GM21737 (cell line): ENCODE results near the gene KNOP1.
"Not testable (repeated sequence)": the region's sequence is repeated elsewhere in the genome, so short reads cannot be mapped to it uniquely, and the experiment has no call there.

Experiments
- ATAC-seq: cut with Tn5 transposase; IDR thresholded peaks from one replicate; pipeline ENCODE4 v1.9.1; 2021; ENCODE audit warnings: mild to moderate bottlenecking, moderate library complexity; ENCODE audit not compliant: unreplicated experiment

The KNOP1 gene

DNA sequence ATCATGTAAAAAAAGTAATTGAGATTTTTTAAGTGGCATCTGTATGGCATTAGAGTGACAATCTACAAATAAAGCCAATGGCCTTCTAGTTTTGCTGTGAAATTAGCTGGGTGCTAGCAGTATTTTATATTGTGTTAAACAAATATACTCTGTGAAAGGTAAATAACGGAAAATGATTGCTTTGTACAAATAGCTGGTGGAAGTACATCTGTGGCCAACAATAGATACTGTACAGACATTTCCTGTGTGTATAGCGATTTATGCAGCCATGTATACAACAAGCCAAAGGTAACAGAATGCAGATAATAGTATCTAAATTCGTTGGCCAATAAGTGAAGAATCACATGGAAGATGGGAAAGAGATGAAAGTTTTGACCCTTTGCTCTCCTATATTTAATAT is 26.6 kb upstream of the KNOP1 start:
- no peak for ATAC-seq

DNA sequence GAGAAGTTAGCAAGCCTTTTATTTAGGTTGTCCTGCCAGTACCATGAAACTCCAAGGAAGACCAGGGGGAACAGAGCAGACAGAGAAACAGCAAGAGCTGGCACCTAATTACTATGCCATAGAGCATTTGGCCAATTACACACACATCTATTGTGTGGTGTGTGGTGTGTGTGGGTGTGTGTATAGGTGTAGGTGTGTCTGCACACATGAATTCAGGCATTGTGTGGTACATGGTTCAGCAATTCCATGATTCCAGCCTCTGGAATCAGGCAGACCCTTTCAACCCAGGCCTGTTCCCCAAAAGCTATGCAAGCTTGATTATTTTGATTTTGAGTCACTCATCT is 25.8 kb upstream of the KNOP1 start:
- ATAC-seq = no peak

DNA sequence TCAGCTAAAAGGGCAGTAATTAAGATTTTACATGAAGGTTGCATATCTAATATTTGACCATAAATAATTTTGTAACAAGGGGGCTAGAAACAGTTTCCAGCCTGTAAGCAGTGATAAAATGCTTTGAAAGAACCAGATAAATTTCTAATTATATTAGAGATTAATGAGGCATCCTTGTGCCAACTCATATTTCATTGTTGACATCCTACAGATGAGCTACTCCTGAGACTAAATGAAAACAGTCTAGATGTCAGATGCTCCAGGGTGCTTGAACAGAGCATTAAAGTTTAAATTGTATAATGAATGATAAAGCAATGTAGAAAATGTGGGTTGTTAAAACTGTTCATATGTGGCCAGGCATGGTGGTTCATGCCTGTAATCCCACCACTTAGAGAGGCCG is 23.3 kb upstream of the KNOP1 start:
- ATAC-seq = no peak

DNA sequence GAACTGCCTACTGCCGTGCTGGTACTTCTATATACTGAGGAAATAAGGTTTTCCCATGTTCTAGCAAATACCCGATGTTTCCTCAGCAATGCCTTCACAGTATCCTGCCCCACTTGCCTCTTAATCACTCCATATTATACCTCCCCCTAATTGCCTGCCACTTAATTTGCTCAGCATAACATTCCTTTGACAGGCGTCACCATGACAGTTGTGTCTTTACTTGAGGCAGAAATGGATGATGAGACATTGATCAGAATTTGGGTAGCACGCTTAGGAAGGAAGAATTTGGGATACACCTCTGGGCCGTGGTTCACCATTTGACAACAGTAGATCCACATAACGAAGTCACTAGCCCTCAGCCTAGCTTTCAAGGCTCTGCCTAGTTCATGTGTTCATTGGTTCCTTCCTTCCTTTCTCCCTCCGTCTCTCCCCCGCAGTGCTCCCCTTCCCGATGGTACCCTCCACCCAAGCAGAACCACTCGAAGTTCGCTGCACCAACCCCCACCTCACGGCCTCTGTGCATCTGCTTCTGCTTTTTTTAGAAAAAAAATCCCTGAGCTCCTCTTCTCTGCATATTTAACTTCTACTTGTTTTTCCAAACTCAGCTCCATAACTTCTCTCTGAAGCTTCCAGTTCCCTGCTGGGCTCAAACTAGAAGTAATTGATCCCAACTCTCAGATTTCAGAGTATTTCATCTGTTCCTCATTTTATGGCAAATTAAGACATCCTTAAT is 19.4 kb upstream of the KNOP1 start:
- no peak for ATAC-seq

DNA sequence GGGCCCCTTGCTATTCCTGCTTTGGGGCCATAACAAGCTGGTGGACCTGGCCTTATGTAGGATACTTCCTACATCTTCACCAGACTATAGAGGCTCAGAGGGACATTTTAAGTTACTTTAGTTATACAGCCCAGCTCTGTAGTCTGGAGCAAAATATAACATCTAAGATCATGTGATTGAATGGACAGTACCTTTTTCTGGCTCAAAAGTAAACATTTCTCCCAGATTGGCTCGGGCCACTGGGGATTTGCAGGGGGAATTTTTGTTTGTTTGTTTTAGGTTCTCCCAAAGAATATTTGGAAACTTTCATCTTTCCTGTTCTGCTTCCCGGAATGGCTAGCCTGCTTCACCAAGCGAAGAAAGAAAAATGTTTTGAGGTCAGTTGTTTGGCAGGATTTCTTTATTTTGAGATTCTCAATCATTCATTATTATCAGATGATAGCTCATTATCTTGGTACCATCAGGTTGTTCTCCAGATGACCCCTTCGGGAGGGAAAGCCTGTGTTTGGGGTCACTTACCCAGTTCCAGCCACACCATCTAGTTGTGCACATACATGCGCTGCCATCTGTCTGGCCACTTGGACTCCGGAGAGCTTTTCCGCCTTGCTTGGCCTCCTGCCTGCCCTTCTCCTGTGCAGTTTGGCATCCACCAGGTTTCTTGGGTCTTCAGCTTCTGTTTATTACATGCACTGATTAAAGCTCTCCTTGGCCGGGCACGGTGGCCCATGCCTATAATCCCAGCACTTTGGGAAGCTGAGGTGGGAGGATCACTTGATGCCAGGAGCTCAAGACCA is 17.2 kb upstream of the KNOP1 start:
- ATAC-seq = no peak

DNA sequence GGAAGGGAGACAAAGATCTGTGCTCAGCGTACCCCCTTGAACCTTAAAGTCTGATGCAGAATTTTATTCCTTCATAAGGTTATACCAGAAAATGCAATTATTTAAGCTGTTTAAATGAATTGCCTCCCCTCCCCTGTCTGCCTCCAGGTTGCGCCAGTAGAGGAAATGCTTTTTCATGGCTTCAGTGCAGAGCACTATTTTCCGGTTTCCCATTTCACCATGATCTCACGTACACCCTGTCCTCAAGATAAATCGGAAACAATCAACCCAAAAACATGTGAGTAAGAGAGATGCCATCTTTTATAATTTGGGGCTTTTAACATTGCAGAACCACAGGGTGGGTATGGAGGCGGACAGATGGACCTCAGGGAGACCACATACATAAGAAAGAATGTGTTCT is 15.5 kb upstream of the KNOP1 start:
- ATAC-seq = no peak

DNA sequence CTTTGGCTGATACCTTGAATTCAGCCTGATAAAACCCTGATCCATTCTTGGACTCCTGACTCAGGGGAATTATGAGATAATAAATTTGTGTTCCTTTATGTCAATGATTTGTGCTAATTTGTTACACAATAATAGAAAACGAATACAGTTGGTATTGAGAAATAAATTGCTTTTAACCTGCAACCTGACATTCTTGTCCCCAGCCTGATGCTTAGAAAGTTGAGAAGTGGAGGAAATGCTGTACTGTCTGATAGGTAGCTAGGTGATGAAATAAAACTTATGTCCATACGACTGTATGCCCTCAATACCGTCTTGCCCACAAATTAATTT is 10.6 kb upstream of the KNOP1 start:
- ATAC-seq = no peak

DNA sequence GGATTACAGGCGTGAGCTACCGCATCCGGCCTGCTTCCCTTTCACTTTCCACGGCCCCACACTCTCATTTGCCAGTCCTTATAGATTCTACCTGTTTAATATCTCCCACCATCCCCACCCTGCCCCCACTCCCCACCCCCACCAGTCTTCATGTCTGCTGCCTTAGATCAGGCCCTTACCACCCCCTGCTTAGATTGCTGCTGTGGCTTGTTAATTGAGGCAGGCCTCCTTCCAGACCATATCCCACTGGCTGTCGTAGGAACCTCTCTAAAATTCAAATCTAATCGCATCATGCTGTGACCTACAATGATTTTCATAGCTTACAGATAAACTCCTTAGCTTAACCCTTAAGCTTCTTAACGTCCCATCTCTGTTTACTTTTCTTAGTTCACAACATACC is 5.0 kb upstream of the KNOP1 start:
- ATAC-seq = no peak

DNA sequence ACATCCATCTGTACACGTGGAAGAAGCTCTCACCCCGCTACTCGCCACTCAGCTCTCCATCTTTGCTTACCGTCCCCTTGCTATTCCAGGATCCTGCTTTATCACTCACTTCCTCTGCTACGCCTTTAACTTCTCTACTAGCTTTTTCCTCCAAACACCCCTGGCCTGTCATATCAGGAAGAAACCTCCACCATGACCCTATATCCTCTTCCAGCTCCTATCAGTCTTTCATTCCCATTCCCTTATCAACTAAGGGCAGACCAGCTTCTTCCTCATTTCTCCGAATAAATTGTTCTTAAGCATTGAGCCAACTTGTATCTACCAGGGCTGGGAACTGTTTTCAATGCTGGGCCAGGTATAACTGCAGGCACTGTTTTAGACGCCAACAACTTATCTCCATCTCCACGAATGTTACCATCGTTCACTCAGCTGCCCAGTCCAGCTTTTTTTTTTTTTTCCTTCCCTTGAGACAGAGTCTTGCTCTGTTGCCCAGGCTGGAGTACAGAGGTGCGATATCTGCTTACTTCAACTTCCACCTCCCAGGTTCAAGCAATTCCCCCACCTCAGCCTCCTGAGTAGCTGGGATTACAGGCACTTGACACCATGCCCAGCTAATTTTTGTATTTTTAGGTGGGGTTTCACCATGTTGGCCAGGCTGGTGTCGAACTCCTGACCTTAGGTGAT is 4.4 kb upstream of the KNOP1 start:
- ATAC-seq = no peak

DNA sequence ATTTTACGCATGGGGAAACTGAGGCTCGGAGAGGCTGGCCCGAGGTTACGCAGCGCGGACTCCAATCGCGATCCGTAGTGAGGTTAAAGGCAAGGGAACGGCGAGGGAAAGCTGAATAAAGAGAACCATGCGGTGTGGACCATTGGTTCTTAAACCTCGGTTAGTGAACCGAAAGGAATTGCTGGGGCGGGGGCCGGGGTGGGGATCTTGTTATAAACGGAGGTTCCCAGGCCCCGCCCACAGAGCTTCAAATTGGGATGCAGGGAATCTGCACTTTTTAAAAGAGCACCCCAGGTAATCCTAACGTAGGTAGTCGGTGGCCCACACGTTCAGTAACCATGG is 568 bp upstream of the KNOP1 start:
- no peak for ATAC-seq

DNA sequence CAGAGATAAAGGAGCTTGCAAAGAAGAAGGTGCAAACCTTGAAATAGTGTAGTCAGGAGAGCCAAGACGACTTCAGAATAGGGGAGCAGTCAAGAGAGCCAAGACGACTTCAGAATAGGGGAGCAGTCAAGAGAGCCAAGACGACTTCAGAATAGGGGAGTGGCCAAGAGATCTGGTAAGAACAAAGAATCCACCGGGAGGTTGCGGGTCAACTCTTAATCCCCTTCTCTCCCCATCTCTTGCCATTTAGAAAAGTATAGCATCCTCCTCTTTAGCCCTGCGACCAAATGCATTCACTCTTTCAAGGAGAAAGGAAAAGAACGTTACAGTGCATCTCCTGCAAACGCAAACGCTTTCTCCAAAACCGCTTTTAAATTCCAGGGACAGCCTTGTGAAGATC is 713 bp downstream of the KNOP1 start:
- ATAC-seq = no peak

DNA sequence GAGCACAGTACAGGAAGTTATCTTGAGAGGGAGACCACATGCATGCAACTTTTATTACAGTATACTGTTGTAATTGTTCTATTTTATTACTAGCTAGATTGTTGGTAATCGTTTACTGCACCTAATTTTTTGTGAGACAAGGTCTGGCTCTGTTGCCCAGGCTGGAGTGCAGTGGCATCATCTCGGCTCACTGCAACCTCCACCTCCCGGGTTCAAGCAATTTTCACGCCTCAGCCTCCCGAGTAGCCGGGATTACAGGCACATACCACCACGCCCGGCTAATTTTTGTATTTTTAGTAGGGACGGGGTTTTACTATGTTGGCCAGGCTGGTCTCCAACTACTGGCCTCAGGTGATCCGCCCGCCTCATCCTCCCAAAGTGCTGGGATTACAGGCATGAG is 1.3 kb downstream of the KNOP1 start:
- ATAC-seq = not testable (repeated sequence)

DNA sequence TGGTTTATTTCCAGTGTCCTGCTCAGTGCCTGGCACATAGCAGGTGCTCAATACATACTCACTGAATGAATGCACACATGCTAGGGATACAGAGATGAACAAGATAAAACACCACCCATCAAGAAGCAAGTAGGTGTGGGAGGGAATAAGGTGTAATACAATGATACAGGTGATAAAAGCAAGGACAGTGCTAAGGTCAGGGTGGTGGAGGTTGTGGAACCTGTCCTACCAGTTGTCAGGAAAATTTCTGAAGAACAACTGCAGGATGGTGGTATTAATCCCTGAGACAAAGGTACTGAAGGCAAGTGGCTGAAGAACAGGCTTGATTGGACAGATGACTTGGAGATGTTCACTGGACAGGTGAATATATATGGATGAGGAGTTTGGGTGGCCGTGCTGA is 1.8 kb downstream of the KNOP1 start:
- ATAC-seq = no peak

DNA sequence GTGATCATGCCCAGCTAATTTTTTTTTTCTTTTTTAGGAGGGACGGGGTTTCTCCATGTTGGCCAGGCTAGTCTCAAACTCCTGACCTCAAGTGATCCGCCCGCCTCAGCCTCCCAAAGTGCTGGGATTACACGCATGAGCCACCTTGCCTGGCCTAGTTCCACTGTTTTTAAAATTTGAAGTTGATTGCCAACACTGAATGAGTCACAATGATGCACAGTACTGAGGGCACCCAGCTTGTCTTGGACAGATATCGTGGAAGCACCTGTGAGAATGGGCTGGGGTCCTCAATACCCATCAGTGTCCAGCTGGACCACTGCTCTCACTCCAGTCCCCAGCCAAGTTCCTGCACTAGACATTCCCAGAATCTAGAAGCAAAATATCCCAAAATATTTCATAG is 2.5 kb downstream of the KNOP1 start:
- no peak for ATAC-seq

DNA sequence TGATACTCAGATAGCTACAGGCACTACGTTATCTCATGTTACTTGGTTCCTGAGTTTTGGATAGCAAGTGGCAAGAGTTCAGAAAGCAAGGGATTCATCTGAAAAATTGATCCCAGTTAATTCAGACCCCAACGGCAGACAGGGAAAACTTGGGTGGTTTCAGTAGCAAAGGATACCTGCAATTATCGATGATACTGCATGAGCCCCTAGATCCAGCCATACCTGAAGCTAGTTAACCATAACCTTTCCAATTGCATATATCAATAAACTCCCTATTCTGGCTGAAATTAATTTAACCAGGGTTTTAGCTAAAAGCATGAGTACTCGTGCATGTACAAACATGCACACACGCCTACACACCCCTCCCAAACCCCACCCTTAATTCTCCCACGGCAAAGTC is 4.3 kb downstream of the KNOP1 start:
- ATAC-seq = no peak

DNA sequence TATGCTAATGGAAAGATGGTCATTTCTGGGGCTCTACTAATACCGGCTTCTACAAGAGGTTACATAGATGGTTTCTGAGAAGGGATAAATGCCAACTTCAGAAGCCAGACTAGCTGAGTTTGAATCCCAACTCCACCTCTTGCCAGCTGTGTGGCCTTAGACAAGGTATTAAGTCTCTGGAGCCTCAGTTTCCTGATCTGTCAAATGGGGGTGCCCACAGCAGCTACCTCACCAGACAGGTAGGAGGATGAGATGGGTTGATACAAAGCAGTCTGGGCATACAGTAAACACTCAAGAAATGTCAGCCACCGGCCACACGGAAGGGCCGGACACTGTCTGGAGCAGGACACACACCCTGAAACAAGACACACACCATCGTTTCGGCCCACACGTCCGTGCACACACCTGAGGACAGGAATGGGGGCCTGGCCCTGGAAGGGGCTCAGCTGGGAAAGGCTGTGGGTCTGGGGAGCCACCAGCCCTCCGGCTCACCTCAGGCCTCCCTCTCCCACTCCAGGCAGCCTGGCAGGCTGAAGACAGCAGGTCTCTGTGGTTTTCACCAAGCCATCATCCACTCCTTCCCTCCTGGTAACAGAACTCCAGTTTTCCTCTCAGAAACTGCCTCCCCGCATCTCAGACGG is 5.5 kb downstream of the KNOP1 start:
- ATAC-seq = no peak

DNA sequence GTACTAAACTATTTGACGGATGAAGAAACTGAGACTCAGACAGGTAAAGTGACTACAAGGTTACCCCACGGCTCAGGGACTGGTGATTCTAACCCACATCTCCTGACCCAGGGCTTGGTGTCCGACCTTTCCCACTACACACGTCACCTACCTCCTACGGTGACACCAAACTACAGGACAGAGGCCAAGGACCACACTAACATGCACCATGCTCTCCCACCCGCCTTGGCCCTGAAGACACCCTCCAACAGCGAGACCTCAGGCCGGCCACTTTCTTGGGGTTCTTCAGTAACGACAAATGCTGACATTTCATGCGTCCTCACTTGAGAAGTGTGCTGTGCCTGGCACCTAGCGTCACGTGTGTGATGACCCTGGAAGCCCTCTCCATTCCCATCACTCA is 6.4 kb downstream of the KNOP1 start:
- ATAC-seq = no peak

DNA sequence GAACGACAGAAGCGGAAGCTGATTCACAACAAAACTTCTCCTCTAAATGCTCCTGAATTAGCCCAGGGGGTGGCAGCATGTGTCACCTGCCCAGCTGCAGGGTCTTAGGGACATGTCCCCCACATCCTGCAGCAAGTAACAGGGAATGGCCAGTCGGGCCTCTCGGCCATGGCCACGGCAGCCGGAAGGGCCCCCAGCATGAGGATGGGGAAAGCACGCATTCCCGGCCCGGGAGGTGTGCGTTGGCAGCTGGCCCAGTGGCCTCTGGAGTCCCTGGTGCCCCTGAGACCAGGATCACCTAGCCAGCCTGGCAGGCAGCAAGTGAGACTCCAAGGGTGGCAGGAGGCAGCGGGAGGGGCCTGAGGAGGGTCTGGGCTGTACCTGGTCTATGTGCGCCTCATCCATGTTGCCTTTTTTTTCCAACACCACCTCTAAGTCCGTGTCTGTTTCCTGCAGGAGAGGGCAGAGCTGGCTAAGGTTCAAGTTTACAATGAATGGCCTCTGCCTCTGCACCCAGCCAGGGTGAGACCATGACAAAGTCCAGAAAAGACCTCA is 7.0 kb downstream of the KNOP1 start:
- no peak for ATAC-seq

DNA sequence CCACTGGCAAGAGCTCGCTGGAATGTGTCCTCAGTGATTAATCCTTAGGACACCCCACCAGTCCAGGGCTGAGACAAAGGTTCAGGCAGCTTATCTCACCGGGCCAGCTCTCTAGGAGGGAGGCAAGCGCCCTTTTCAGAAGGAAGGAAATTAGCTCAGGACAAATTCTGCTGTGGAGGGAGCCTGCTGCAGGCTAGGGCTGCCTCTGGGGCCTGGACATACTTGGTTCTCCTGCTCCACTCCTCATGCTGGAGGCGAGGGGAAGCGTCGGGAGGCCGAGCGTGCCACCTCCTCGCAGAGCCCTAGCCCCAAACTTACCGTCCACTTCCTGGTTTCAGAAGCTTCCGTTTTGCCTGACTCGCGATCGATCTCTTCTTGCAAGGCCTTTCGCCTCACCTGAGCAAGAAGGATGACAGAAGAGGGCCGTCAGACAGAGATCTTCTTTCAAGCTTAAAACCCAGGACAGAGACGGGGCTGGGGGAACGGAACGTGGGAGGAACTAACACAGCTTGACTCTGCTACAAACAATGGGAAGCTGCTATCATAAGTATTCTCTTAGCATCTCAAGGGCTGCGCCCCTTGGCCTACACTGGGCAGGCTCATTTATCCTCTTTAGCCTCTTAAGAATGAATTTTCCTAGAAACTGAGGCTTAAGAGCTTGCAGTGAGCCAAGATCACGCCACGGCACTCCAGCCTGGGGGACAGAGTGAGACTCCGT is 7.7 kb downstream of the KNOP1 start:
- ATAC-seq = no peak

DNA sequence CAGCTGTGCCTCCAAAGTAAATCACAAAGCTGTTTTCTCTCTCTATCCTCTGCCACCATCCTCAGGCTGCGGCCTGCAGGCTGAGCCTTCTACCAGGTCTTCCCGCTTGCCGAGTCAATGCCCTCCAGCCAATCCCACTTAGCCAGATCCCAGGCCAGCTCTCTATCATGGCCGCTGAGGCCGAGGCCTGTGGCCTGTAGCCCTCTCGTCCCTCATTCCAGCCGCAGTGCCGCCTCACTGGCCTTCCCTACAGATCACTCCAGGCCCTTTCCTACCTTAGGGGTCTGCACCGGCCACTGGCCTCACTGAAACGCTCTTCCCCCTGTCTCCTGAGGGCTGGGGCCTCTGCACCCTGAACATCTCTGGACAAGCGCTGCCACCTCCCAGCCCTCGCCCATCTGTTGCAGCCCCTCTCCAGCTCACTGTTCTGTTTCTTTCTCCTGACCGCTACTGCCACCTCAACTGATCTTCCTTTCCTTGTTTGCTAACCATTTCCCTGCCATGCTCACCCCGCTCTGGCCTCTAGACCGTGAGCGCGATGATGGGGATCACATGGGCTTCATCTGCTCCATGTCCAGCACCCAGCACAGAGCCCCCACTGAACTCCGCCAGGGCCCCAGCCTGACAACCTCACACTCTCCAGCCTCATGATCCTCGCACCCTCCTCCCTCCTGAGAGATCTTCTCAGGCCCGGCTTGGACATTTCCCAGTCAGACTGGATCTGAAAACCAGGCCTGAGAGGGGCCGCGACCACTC is 8.5 kb downstream of the KNOP1 start:
- ATAC-seq = no peak
